GM19324 (cell line): ENCODE measurements around the gene ZNF160.
"Not testable (repeated sequence)": the region's sequence is repeated elsewhere in the genome, so short reads cannot be mapped to it uniquely, and the experiment has no call there.

Experiments
- ATAC-seq: cut with Tn5 transposase; IDR thresholded peaks from one replicate; pipeline ENCODE4 v1.9.1; 2021; ENCODE audit warnings: mild to moderate bottlenecking, moderate library complexity; ENCODE audit not compliant: unreplicated experiment, low FRiP score

The ZNF160 gene

GRCh38 chr19:53103234-53104203, at the start of gene ZNF160:
Gene ZNF160 (minus strand): TSS chr19:53103422. CDS start chr19:53086276, 17,146 bp downstream.
- ATAC-seq, result peak; percentile 97

GRCh38 chr19:53147645-53148044, 44.4 kb upstream of the ZNF160 start:
- ATAC-seq, result no peak

- no peak for ATAC-seq
Measured at GRCh38 chr19:53140351-53140750, 37.1 kb upstream of the ZNF160 start.

- ATAC-seq, result no peak
Measured at GRCh38 chr19:53136432-53136831, 33.2 kb upstream of the ZNF160 start.

GRCh38 chr19:53132141-53132991, 29.1 kb upstream of the ZNF160 start, which contains the start of gene ZNF415:
Gene ZNF415 (minus strand): TSS chr19:53132910. CDS start chr19:53122676, 10,234 bp downstream.
- no peak for ATAC-seq

GRCh38 chr19:53131727-53132126, 28.5 kb upstream of the ZNF160 start:
- ATAC-seq, result no peak

GRCh38 chr19:53131085-53131590, 27.9 kb upstream of the ZNF160 start:
- no peak for ATAC-seq

- ATAC-seq, result no peak
Measured at GRCh38 chr19:53130506-53130905, 27.3 kb upstream of the ZNF160 start.

- ATAC-seq, result not testable (repeated sequence)
Measured at GRCh38 chr19:53126733-53127526, 23.7 kb upstream of the ZNF160 start.

- ATAC-seq, result no peak
Measured at GRCh38 chr19:53123400-53123799, 20.2 kb upstream of the ZNF160 start.

GRCh38 chr19:53112286-53112685, 9.1 kb upstream of the ZNF160 start:
- ATAC-seq, result no peak

GRCh38 chr19:53109527-53109926, 6.3 kb upstream of the ZNF160 start:
- no peak for ATAC-seq

- ATAC-seq, result peak; percentile 15
Measured at GRCh38 chr19:53102756-53103233, 427 bp downstream of the ZNF160 start.

GRCh38 chr19:53102206-53102755, 941 bp downstream of the ZNF160 start:
- no peak for ATAC-seq

- no peak for ATAC-seq
Measured at GRCh38 chr19:53101518-53101917, 1.7 kb downstream of the ZNF160 start.

GRCh38 chr19:53098570-53098969, 4.7 kb downstream of the ZNF160 start:
- not testable (repeated sequence) for ATAC-seq

GRCh38 chr19:53096982-53097690, 6.1 kb downstream of the ZNF160 start:
- not testable (repeated sequence) for ATAC-seq

- not testable (repeated sequence) for ATAC-seq
Measured at GRCh38 chr19:53096579-53096978, 6.6 kb downstream of the ZNF160 start.
